Measurements from ENCODE around the gene TRUB1.

The TRUB1 gene

GRCh38 chr10:115018185-115018931, 80.4 kb downstream of the TRUB1 start:
- no peaks in the 10 kb centered on the region for H3K36me3 ChIP-seq (ENCODE audit: insufficient read depth, low read length)
- no peak overlapping the region for H3K9ac ChIP-seq (ENCODE audit: low read depth, low read length)
- 0 out of 2 replicates have a peak, but pooled peaks cover 2% of the 10 kb centered on the region for H3K4me1 ChIP-seq (ENCODE audit: insufficient read depth, low read length)
- H3K9me3 ChIP-seq (ENCODE audit: control insufficient read depth, insufficient read depth, low read length): no peaks in the 10 kb centered on the region

- Histone ChIP-seq H3K36me3 (ENCODE audit: insufficient read depth, low read length) (no peaks in the 10 kb centered on the region), H3K4me1 (ENCODE audit: insufficient read depth, low read length) (0 out of 2 replicates have a peak, but pooled peaks cover 4% of the 10 kb centered on the region), H3K9ac (ENCODE audit: low read depth, low read length) (no peak overlapping the region), H3K9me3 (ENCODE audit: control insufficient read depth, insufficient read depth, low read length) (no peaks in the 10 kb centered on the region)
Measured at GRCh38 chr10:115020449-115020848, 82.5 kb downstream of the TRUB1 start.

GRCh38 chr10:115022733-115023132, 84.7 kb downstream of the TRUB1 start:
- Histone ChIP-seq H3K36me3 (ENCODE audit: insufficient read depth, low read length) (no peaks in the 10 kb centered on the region), H3K4me1 (ENCODE audit: insufficient read depth, low read length) (0 out of 2 replicates have a peak, but pooled peaks cover 4% of the 10 kb centered on the region), H3K9me3 (ENCODE audit: control insufficient read depth, insufficient read depth, low read length) (no peaks in the 10 kb centered on the region), H3K9ac (ENCODE audit: low read depth, low read length) (no peak overlapping the region)

- Histone ChIP-seq H3K9ac (ENCODE audit: low read depth, low read length) (no peak overlapping the region), H3K4me1 (ENCODE audit: insufficient read depth, low read length) (0 out of 2 replicates have a peak, but pooled peaks cover 4% of the 10 kb centered on the region), H3K36me3 (ENCODE audit: insufficient read depth, low read length) (no peaks in the 10 kb centered on the region), H3K9me3 (ENCODE audit: control insufficient read depth, insufficient read depth, low read length) (no peaks in the 10 kb centered on the region)
Measured at GRCh38 chr10:115023715-115024114, 85.7 kb downstream of the TRUB1 start.

GRCh38 chr10:115024371-115024770, 86.4 kb downstream of the TRUB1 start:
- Histone ChIP-seq H3K9me3 (ENCODE audit: control insufficient read depth, insufficient read depth, low read length) (no peaks in the 10 kb centered on the region), H3K36me3 (ENCODE audit: insufficient read depth, low read length) (no peaks in the 10 kb centered on the region), H3K4me1 (ENCODE audit: insufficient read depth, low read length) (0 out of 2 replicates have a peak, but pooled peaks cover 4% of the 10 kb centered on the region), H3K9ac (ENCODE audit: low read depth, low read length) (no peak overlapping the region)

GRCh38 chr10:115026056-115026745, 88.2 kb downstream of the TRUB1 start:
- no peaks in the 10 kb centered on the region for H3K36me3 ChIP-seq (ENCODE audit: insufficient read depth, low read length)
- peaks cover 6% of the 10 kb centered on the region; the same call in 1 of the 2 replicates for H3K4me1 ChIP-seq (ENCODE audit: insufficient read depth, low read length)
- H3K9ac ChIP-seq (ENCODE audit: low read depth, low read length): no peak overlapping the region
- H3K9me3 ChIP-seq (ENCODE audit: control insufficient read depth, insufficient read depth, low read length): no peaks in the 10 kb centered on the region

- Histone ChIP-seq H3K36me3 (ENCODE audit: insufficient read depth, low read length) (no peaks in the 10 kb centered on the region), H3K9me3 (ENCODE audit: control insufficient read depth, insufficient read depth, low read length) (no peaks in the 10 kb centered on the region), H3K4me1 (ENCODE audit: insufficient read depth, low read length) (peaks cover 6% of the 10 kb centered on the region; the same call in 1 of the 2 replicates), H3K9ac (ENCODE audit: low read depth, low read length) (no peak overlapping the region)
Measured at GRCh38 chr10:115026746-115027140, 88.7 kb downstream of the TRUB1 start.

Data from ES-I3 (cell line).